Muscle of arm (tissue), 12 donors: Measurements from ENCODE around the gene MAST3. TPM values are rescaled to one million over a fixed set of nuclear protein-coding genes. Genes with fewer than 3 reads are reported as not detected.
"Not testable (repeated sequence)": the region's sequence is repeated elsewhere in the genome, so short reads cannot be mapped to it uniquely, and the experiment has no call there.

Experiments
- DNase-seq: peaks from one replicate; pipeline ENCODE4 v3.0.0-alpha.2; 2013
- polyA plus RNA-seq, 12 donors: library from polyadenylated mRNA; unstranded; fragments of 120-200 nt; gene quantifications; one replicate each; pipeline ENCODE4 v1.2.1, GENCODE V29; 2013; ENCODE audit not compliant: insufficient read length in 12 of 12

The MAST3 gene
- polyA plus RNA-seq, 12 donors, result 4.4 to 70.6 (median 8.8) TPM

DNA sequence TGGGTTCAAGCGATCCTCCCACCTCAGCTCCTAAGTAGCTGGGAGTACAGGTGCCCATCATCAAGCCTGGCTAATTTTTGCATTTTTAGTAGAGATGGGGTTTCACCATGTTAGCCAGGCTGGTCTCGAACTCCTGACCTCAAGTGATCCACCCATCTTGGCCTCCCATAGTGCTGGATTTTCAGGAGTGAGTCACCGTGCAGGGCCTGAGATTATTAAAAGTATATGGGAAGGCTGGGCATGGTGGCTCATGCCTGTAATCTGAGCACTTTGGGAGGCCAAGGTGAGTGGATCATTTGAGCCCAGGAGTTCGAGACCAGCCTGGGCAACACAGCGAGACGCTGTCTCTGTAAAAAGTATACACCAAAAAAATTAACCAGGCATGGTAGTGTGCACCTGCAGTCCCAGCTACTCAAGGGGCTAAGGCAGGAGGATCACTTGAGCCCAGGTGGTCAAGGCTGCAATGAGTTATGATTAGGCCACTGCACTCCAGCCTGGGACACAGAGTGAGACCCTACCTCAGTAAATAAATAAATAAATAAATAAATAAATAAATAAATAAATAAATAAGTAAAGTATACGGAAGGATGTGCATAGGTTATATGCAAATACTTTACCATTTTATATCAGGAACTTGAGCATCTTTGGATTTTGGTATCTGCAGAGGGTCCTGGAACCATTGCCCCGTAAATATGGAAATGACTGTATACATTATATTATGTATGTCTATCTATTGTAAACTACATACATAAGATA is 11.7 kb upstream of the MAST3 start:
- no peak for DNase-seq

DNA sequence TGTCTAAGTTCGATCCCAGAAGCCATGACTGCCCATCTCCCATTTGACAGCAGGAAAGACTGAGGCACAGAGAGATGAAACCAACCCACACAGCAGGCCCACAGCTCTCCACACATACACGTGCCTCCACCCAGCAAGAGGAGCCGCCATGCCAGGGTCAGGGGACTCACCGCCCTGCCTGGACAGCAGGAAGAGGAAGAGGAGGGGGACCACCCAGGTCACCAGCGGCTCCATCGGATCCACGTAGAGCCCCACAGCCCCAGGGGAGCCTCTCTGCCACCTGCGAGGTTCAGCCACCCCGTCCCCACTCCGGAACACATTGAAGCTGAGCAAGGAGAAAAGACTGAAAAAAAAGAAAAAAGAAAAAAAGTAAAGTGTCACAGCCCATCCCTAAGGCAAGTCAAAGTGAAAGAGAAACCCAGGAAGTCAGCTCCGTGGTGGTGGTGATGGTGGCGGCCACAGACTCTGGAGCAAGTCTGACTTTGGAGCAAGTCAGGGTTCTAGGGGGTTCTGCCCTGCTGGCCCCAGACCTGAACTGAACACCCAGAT is 10.9 kb upstream of the MAST3 start, which contains the start of gene IL12RB1:
Gene IL12RB1 (minus strand): TSS at position 345 of the 549 bp plus-strand sequence. CDS start 111 bp downstream, at position 234.
- DNase-seq, result no peak

DNA sequence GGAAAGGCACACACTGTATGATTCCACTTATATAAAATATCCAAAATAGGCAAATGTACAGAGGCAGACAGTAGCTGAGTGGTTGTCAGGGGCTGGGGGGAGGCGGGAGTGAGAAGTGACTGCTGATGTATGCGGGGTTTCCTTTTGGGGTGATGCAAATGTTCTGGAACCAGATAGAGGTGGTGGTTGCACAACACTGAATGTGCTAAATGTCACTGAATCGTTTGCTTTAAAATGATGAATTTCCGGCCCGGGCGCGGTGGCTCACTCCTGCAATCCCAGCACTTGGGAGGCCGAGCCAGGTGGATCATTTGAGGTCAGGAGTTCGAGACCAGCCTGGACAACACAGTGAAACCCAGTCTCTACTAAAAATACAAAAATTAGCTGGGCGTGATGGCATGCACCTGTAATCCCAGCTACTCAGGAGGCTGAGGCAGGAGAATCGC is 8.5 kb upstream of the MAST3 start:
- not testable (repeated sequence) for DNase-seq

DNA sequence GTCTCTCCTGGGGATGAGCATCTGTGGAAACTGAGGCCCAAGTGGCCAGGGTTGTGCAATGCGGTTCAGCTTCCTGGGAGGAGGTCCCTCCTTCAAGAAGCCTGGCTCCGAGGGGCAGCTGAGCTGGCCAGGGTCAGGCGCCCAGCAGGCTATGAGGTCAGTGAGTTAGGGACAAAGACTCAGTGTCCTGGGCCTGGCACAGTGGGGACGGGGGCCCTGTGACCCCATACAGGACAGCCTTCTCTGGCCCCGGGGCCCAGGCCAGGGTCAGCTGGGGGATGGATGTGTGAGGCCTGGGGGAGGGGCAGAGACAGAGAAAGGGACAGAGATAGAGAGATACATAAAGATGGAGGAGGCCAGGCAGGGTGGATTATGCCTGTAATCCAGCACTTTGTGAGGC is 7.9 kb upstream of the MAST3 start:
- DNase-seq, result no peak

DNA sequence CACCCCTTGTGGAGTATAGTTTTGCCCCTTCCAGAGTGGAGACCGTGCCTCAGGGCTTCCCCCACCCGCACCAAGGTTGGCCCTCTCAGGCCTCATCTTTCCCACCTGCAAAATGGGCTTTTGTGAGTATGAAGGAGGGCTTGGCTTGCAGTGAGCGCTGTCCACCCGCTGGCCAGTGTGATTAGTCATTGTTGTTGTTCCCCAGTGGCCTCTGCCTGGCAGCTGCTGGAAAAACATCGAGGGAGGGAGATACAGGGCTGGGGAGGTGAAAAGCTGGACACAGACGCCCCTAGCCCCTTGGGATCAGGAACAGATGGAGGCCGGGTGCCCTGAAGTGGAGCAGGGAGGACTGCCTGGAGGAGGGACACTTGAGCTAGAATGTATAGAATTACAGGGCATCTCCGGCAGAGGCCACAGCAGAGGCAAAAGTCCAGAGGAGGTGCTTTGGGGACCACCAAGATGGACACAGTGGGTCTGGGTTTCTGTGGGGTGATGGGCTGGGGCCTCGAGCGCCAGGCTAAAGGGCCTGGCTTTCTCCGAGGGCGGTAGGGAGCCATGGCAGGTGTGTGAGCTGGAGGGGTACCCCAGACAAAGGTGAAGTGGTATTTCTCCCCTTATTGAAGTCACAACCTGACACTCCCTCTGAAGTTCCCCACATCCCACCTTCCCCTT is 6.9 kb upstream of the MAST3 start:
- DNase-seq, result no peak

DNA sequence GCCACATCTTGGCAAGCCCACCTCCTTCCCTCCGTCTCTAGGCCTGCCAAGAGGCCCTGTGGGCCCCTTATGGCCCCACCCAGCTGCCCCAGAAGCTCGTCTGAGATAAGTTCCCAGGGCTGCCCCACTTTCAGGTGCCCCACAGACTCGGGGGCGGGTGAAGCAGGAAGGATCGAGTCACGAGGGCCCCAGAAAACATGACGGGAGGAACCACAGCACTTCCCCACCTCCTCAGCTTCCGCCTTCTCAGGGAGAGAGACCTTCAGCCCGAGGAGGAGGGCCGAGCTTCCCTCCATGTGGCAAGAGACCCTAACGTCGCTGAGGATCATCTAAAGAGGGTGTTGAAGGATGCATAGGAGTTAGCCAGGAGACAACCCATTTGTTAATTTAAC is 6.4 kb upstream of the MAST3 start:
- no peak for DNase-seq

DNA sequence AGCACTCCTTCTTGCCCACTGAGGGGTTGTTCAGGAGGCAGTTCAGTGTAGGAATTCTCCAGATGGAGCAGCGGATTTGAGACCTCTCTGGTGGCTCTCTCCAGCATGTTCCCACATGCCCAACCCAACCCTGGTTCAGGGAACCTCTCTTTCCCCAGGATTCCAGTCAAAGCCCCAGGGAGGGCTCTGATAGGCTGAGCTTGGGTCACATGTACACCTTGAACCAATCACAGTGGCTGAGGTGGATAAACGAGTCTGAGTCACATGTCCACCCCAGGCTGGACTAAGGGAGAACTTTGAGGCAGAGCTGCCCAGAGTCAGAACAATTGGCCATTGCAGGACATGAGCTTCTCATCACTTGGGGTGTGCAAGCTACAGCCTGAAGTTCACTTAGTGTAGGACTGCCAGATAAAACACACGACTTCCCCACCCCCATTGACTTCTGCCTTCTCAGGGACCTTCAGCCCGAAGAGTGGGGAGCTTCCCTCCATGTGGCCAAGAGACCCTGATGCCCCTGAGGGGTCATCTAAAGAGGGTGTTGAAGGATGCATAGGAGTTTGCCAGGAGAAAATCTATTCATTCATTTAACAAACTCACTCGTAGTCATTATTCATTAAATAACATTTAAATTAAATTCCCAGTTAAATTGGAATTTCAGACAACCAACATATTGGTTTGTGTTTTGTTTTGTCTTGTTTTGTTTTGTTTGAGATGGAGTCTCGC is 4.0 kb upstream of the MAST3 start:
- no peak for DNase-seq

DNA sequence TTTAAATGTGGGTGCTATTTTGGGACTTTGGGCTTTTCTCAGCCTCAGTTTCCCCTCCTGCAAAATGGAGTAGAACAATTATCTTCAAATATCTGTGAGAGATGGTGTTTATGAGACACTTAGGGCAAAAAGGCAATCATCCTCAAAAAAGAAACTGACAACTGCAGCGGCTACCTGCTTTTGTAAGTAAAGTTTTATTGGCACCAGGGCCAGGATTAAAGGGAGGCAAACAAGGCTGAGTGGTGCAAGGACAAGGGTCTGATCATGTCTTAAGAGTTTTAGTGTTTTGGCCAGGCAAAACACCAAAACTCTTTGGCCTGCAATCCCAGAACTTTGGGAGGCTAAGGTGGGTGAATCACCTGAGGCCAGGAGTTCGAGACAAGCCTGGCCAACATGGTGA is 1.3 kb upstream of the MAST3 start:
- no peak for DNase-seq

DNA sequence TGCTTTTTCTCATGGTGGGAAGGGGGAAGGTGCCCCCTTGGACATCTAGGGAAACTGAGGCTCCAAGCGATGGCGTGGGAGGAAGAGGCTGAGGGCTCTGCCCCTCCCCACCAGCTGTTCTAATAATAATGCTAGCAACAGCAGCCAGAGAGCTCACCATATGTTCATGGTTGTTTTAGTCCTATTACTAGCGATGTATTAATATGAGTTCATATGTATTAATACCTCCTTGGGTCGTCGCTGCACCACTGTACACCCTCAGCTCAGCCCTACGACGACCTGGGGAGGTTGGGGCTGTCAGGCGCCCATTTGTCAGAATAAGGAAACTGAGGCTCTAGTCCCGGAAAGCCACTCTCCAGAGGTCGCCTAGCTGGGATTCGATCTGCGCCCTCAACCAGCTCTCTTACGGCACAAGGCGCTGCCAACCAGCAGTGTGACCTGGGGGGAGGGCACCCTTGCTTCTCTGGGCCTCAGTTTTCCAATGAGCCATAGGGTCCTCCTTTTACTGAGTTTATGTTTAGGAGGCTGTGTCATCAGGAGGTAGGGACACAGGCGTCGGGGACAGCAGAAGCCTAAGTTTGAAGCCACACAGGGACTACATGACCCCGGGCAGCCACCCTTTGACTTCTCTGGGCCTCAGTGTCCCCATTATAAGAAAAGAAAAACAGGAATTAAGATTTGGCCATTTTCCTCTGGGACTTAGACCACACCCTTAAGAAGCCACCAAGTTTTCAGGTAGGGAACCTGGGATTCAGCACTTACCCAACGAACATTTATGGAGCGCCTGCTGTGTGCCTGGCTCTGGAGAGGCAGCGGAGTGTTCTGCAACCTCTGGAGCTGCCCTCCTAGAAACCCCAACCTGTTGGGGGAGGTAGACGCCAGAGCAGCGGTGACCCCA is 664 bp downstream of the MAST3 start:
- DNase-seq, result no peak

DNA sequence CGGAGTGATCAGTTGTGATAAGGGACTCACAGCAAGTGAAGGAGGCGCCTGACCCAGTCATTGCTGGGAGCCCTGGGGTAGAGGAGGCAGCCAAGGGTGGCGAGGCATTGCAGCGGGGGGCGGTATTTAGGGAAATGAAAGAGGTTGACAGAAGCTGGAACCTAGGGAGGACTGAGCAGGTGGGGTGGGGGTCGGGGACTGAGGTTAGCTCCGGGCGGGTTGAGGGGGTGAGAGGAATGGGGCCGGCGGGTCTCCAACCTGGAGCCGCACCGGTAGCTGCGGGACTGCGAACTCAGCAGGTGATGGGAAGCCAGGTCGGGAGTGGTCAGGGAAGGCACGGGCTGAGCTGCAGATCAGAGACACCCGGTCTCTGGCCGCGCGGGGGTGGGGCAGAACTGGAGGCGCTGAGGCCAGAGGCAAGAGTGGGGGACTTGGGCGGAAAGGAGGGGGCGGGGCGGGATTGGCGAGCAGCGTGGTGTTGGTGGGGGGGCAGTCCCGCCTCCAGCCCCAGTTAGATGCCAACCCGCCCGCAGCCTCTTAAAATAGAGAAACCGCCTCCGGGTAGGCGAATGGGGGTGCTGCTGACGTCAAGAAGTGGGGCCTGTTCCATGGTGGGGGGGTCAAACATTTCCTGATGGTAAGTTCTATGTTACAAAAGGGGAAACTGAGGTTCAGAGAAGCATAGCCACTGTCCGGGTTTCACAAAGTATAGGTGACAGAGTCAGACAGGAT is 1.5 kb downstream of the MAST3 start:
- no peak for DNase-seq

DNA sequence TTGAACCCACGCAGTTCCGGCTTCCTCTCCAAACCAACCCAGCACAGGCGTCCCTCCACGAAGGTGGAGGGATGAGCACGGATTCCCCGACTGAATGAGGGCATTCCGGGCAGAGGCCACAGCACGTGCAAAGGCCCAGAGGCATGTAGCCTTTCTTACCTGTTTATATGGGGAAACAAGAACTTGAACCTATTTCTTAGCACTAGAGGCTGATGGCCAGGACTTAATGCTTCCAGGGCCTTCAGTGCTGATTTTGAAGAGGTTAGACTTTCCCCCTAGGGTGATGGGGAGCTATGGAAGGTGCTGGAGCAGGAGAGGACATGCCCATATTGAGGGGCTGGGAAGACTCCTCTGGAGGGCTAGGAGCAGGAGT is 2.0 kb downstream of the MAST3 start:
- no peak for DNase-seq

DNA sequence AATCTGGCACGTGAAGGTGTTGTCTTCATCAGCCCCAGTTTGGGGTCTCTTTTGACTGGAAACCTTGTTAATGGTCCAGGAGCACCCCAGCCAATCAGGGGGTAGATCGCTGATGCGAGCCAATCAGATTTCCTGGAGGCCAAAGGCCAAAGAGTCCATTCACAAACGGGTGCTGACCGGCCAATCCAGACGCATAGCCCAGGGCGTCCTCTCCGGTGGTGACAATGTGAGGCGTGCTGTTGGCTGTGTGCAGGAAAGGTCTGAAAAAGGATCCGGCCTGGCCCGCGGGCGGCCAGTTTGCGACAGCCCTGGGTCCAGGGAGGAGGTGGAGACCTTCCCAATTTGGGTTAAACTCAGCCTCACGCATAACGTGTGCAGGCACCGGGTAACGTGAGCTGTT is 3.1 kb downstream of the MAST3 start:
- no peak for DNase-seq

DNA sequence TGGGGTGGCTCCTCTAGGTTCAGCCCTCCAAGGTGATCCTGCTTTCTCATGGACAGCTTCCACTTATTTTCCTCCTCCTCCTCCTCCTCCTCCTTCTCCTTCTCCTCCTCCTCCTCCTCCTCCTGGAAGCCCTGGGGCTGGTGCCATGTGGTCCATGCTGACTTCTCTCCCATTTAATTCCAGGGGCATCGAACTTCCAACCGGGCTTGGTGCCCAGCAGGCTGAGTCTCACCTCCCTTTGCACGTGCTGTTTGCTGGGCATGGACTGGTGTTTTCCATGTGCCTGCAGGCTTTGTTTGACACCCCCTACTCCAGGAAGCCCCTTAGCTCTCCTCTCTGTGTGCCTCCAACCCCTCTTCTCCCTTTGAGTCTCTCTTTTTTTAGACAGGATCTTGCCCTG is 3.7 kb downstream of the MAST3 start:
- no peak for DNase-seq

DNA sequence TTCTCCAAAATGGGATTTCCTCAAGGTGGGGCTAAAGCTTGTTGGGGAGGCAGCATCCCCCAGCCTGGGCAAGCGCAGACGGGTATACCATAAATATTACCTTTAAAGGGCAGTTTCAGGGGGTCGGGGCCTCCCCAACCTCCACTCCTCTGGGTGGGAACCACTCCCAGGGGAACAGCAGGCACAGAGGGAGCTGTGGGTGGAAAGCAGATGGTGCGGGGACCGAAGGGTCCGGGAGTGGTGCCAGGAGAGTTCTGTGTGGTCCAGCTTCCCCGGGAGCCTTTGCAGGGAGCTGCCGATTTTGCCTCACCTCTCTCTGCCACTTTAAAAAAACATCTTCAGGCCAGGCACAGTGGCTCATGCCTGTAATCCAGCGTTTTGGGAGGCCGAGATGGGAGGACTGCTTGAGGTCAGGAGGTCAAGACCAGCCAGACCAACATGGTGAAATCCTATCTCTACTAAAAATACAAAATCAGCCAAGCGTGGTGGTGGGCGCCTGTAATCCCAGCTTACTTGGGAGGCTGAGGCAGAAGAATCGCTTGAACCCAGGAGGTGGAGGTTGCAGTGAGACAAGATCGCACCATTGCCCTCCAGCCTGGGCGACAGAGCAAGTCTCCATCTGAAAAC is 5.5 kb downstream of the MAST3 start:
- no peak for DNase-seq

DNA sequence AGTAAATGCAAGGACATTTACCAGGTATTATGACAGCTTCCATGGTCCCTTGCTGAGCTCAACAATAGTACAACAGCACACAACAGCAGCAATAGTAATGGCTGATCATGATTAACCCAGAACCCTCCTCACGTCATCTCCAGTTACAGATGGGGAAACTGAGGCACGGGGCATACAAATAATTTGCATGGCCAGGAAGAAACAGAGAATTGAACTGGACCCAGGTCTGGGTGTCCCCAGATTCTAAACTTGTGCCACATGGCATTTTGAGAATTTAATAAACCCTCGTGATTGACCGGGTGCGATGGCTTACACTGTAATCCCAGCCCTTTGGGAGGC is 7.2 kb downstream of the MAST3 start:
- DNase-seq, result no peak

DNA sequence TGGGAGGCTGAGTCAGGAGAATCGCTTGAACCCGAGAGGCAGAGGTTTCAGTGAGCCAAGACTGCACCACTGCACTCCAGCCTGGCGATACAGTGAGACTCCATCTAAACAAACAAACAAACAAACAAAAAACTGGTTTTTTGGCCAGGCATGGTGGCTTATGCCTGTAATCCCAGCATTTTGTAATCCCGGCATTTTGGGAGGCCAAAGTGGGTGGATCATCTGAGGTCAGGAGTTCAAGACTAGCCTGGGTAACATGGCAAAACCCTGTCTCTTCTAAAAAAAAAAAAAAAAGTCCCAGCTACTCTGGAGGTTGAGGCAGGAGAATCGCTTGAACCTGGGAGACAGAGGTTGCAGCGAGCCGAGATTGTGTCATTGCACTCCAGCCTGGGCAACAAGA is 7.7 kb downstream of the MAST3 start:
- not testable (repeated sequence) for DNase-seq

DNA sequence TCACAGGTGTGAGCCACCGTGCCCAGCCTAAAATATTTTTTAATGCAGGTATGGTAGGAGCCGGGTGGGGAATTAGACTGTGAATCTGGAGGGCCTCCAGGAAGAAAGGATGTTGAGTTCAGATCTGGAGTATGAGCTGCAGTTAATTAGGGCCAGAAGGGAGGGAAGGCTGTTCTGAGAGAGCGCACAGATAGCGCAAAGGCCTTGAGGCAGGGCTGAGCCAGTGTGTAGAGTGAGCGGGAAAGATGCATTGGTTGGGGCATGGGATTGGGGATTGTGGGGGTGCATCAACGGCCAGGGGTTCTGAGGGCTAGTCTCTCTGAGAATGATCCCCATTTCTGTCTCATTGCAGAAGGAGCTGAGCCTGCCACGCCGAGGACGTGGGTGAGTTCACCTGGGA is 9.7 kb downstream of the MAST3 start:
- no peak for DNase-seq

DNA sequence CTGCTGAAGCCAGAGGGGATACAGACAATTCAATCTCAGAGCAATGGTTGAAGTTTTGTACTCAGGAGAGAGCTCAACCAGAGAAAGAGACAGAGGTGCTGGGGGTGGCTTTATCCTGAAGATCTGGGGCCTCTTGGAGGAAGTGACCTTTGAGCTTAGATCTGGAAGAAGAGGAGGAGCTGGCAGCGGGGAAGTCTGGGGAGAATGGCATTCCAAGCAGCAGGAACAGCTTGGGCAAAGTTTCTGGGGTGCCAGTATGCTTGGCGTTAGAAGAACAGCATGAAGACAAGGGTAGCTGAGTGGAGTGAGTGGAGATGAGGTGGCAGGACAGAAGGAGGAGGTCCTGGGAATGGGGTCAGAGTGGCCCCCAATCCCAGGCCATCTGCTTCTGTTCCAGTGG is 11.3 kb downstream of the MAST3 start:
- no peak for DNase-seq

DNA sequence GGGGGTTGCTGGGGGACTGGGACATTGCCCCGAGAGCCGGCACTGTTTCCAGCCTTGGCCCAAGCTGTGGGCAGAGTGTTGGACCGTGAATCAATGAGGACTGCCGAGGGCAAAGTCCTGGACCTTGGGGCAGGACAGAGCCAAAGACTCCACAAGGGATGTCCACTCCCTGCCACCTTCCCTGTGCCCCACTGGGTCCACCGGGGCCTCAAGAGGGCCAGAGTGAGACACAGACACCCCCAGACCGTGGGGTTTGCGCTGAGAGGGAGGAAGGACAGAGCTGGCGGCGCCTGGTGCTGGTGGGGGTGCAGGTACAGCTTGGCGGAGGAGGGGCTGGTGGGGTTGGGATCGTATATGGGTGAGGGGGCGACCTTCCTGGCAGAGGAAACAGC is 11.8 kb downstream of the MAST3 start:
- no peak for DNase-seq
